ENCODE measurements around the gene SLC22A23. TPM values are rescaled to one million over a fixed set of nuclear protein-coding genes. Genes with fewer than 3 reads are reported as not detected.

The SLC22A23 gene
- total RNA-seq, 1 experiment from 2014 or later = 6.8 TPM

DNA sequence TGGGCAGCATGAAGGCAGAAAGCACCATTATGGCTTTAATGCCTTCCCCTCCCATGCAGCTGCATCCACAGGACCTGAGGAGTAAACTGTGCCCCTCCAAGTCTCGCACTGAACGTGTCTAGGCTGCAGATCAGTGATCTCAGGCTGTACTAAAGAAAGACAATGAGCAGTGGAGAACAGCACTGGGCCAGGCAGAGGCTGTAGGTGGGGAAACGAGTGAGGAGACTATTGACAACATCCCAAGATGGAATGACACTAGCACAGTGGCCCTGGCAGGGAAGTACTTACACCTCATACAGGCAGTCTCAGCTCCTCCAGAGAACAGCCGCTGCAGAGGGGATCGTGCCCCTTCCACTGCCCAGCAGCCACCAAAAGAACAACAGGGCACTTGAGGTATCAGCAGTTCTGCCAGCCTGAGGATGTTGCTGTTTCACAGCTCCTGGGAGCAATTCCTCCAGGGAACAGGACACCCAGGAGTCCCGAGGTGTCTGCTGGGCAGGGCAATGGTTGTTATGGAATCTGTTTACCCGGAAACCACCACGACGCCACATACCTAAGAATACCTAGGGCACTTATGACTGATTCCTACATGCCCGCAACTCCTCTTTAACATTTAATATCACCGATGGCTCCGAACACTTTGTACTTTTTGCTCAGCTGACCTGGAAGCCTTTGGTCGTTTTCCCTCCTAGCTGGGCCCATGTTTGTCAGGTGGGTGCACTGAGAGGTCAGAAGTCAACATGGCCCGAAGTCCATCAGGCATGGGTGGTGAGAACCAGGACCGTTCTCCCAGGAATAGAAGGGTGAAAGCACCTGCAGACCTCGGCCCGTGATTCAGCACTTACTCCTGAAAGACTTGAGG lies 79.1 kb downstream of the SLC22A23 start:
- Histone ChIP-seq H2BK20ac (ENCODE audit: low read depth, low read length, poor library complexity, severe bottlenecking) (no peak overlapping the region), H4K5ac (ENCODE audit: insufficient read length, low read depth, low read length) (no peak overlapping the region), H3K4me1 (ENCODE audit: insufficient read depth, low read length) (no peaks in the 10 kb centered on the region), H3T11ph (ENCODE audit: low read length) (no peak overlapping the region), H3K23me2 (ENCODE audit: insufficient read length, low read depth, low read length, poor library complexity, severe bottlenecking) (no peaks in the 10 kb centered on the region), H3K4me2 (ENCODE audit: insufficient read depth, insufficient read length, low read length) (no peak overlapping the region), H3K79me2 (ENCODE audit: insufficient read depth, low read length) (no peaks in the 10 kb centered on the region), H2BK15ac (ENCODE audit: low read depth, low read length) (no peak overlapping the region), H4K91ac (ENCODE audit: insufficient read length, low read depth, low read length) (no peak overlapping the region), H3K79me1 (ENCODE audit: insufficient read depth, low read depth, low read length, poor library complexity, severe bottlenecking) (no peaks in the 10 kb centered on the region), H3K27ac (ENCODE audit: insufficient read length, low read depth, low read length) (no peak overlapping the region), H3K23ac (ENCODE audit: insufficient read length, low read depth, low read length) (no peak overlapping the region), H4K20me1 (ENCODE audit: control insufficient read depth, insufficient read depth, insufficient read length) (no peaks in the 10 kb centered on the region), H3K9ac (ENCODE audit: extremely low read depth, insufficient read length, low read length) (no peak overlapping the region), H2AK5ac (ENCODE audit: insufficient read length, low read length) (no peak overlapping the region), H4K8ac (replicated peaks; ENCODE audit: insufficient read length, low read depth, low read length) (no peak overlapping the region), H3K14ac (ENCODE audit: insufficient read depth, low read length) (no peak overlapping the region), H2BK12ac (ENCODE audit: insufficient read length, low read depth, low read length) (no peak overlapping the region), H3K18ac (ENCODE audit: insufficient read length, low read depth, low read length) (peak overlapping the region; percentile 6), H2BK120ac (ENCODE audit: low read depth, low read length, poor library complexity, severe bottlenecking) (no peak overlapping the region), H2BK5ac (ENCODE audit: insufficient read length, low read length) (no peak overlapping the region), H3K4ac (ENCODE audit: low read depth, low read length) (no peak overlapping the region), H3K56ac (ENCODE audit: insufficient read length, low read depth, low read length) (no peak overlapping the region), H3K9me3 (ENCODE audit: control insufficient read depth, low read depth, low read length) (no peaks in the 10 kb centered on the region), H2AFZ (ENCODE audit: low read length) (no peak overlapping the region), H3K27me3 (ENCODE audit: insufficient read depth, low read length) (no peaks in the 10 kb centered on the region)
- no peaks in the 10 kb centered on the region for H3K9me3 Mint-ChIP-seq
- H3K27me3 Mint-ChIP-seq (ENCODE audit: low read depth) = no peaks in the 10 kb centered on the region
- no CpG with 5 or more reads among the region's 17 CpGs for WGBS (ENCODE audit: extremely low coverage, insufficient read length, low lambda C conversion rate)
- TF ChIP-seq, protein P1, sequence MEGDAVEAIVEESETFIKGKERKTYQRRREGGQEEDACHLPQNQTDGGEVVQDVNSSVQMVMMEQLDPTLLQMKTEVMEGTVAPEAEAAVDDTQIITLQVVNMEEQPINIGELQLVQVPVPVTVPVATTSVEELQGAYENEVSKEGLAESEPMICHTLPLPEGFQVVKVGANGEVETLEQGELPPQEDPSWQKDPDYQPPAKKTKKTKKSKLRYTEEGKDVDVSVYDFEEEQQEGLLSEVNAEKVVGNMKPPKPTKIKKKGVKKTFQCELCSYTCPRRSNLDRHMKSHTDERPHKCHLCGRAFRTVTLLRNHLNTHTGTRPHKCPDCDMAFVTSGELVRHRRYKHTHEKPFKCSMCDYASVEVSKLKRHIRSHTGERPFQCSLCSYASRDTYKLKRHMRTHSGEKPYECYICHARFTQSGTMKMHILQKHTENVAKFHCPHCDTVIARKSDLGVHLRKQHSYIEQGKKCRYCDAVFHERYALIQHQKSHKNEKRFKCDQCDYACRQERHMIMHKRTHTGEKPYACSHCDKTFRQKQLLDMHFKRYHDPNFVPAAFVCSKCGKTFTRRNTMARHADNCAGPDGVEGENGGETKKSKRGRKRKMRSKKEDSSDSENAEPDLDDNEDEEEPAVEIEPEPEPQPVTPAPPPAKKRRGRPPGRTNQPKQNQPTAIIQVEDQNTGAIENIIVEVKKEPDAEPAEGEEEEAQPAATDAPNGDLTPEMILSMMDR (conservative IDR thresholded peaks at IDR 0.05) = no peak
- peaks cover 0 to 2% (median 0%) of the 10 kb centered on the region in 3 experiments; a peak in 2 of 7 replicates for H3K36me3 Mint-ChIP-seq (ENCODE audit: insufficient read depth in 1 of 3, low read depth in 3 of 3)
- H3K4me1 Mint-ChIP-seq = peaks cover 16 to 17% of the 10 kb centered on the region in 2 experiments; a peak in 3 of 4 replicates
- no peak overlapping the region for H3K27ac Mint-ChIP-seq
- no peak for DNase-seq
- no peak overlapping the region for H3K4me3 Mint-ChIP-seq
